Activated naive CD8-positive, alpha-beta T cell (primary cell): ENCODE measurements around the gene OR52B2.
"Not testable (repeated sequence)": the region's sequence is repeated elsewhere in the genome, so short reads cannot be mapped to it uniquely, and the experiment has no call there.

Experiments
- H3K27ac Mint-ChIP-seq: one replicate; pipeline ENCODE4 v1.8.0; 2021; ENCODE audit warnings: mixed read lengths
- H3K27me3 Mint-ChIP-seq: one replicate; pipeline ENCODE4 v1.8.0; 2021; ENCODE audit warnings: mixed read lengths
- H3K36me3 Mint-ChIP-seq: one replicate; pipeline ENCODE4 v1.8.0; 2021; ENCODE audit warnings: mixed read lengths
- H3K4me1 Mint-ChIP-seq: one replicate; pipeline ENCODE4 v1.8.0; 2021; ENCODE audit warnings: low read depth, mixed read lengths
- H3K4me3 Mint-ChIP-seq: one replicate; pipeline ENCODE4 v1.8.0; 2021; ENCODE audit warnings: mild to moderate bottlenecking, mixed read lengths
- H3K9me3 Mint-ChIP-seq: one replicate; pipeline ENCODE4 v1.8.0; 2021; ENCODE audit warnings: low read depth, mixed read lengths

OR52B2 gene

GRCh38 chr11:6197466-6198200, 27.5 kb upstream of the OR52B2 start:
- Mint-ChIP-seq H3K4me3 (no peak overlapping the region), H3K27ac (no peak overlapping the region), H3K27me3 (no peaks in the 10 kb centered on the region), H3K4me1 (peaks cover 8% of the 10 kb centered on the region), H3K9me3 (no peaks in the 10 kb centered on the region), H3K36me3 (no peaks in the 10 kb centered on the region)

DNA sequence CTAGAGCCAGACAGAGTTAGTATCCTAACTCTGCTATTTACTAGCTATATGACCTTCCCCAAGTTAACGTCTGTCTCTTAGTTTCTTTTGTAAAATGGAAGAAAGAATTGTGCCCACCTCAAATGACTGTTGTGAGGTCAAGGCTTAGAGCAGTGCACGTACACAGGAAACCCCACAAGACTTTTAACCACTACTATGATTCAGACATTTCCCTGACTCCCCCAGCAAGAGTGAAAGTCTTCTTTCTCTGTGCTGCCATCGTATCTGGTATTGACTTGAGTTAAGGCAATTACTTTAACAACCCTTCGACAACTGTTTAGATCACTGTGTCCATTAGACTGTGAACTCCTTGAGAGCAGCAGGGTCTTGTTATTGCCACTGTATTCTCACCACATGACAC, 26.3 kb upstream of the OR52B2 start:
- Mint-ChIP-seq H3K4me1 (peaks cover 8% of the 10 kb centered on the region), H3K36me3 (no peaks in the 10 kb centered on the region), H3K27ac (no peak overlapping the region), H3K4me3 (no peak overlapping the region), H3K27me3 (no peaks in the 10 kb centered on the region), H3K9me3 (no peaks in the 10 kb centered on the region)

DNA sequence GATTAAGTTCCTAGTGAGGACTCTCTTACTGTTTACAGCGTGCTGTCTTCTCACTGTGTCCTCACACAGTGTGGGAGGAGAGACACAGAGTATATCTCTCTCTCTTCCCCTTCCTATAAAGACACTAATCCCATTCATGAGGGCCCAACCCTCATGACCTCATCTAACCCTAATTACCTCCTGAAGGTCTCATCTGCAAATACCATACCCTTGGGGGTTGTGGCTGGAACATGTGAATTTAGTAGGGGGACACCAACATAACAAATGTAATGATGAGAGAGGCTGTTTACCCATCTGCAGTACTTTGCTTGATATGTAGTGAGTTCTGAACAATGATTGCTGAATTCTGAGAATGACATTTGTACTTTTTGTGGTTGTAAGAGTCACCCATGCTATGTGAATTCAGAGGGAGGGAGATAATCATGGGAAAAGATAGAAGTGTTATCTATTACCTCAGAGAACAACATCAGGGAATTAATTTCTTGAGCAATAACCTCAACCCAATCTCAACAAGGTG, 24.0 kb upstream of the OR52B2 start:
- no peaks in the 10 kb centered on the region for H3K9me3 Mint-ChIP-seq
- H3K36me3 Mint-ChIP-seq: no peaks in the 10 kb centered on the region
- H3K4me1 Mint-ChIP-seq: peaks cover 8% of the 10 kb centered on the region
- H3K27ac Mint-ChIP-seq: no peak overlapping the region
- H3K27me3 Mint-ChIP-seq: no peaks in the 10 kb centered on the region
- no peak overlapping the region for H3K4me3 Mint-ChIP-seq

DNA sequence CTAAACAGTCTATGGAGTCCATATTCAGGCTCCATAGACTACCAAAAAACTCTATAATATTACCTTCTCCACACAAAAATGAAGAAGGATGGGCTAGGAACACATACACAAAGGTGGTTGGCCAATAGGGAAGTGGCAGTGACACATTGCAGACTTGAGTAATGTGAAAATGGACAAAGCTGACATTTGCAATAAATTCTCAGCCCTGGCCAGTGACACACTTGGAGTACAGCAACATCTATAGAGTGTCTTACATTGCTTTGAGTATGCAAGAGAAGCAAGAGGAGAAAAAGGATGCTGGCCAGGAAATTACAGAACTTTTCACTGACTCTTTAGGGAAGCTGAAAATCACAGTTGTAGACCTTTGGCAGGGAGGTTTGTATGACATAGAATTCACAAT, 21.6 kb upstream of the OR52B2 start:
- H3K4me1 Mint-ChIP-seq: peaks cover 8% of the 10 kb centered on the region
- no peaks in the 10 kb centered on the region for H3K36me3 Mint-ChIP-seq
- no peak overlapping the region for H3K27ac Mint-ChIP-seq
- H3K9me3 Mint-ChIP-seq: no peaks in the 10 kb centered on the region
- no peaks in the 10 kb centered on the region for H3K27me3 Mint-ChIP-seq
- H3K4me3 Mint-ChIP-seq: no peak overlapping the region

GRCh38 chr11:6175440-6175839, 5.3 kb upstream of the OR52B2 start:
- H3K4me1 Mint-ChIP-seq: no peaks in the 10 kb centered on the region
- no peak overlapping the region for H3K27ac Mint-ChIP-seq
- no peak overlapping the region for H3K4me3 Mint-ChIP-seq
- H3K9me3 Mint-ChIP-seq: no peaks in the 10 kb centered on the region
- H3K36me3 Mint-ChIP-seq: no peaks in the 10 kb centered on the region
- peaks cover 8% of the 10 kb centered on the region for H3K27me3 Mint-ChIP-seq

GRCh38 chr11:6156628-6157359, 13.3 kb downstream of the OR52B2 start:
- H3K27me3 Mint-ChIP-seq: peaks cover 3% of the 10 kb centered on the region
- no peak overlapping the region for H3K27ac Mint-ChIP-seq
- H3K9me3 Mint-ChIP-seq: no peaks in the 10 kb centered on the region
- no peak overlapping the region for H3K4me3 Mint-ChIP-seq
- H3K4me1 Mint-ChIP-seq: no peaks in the 10 kb centered on the region
- no peaks in the 10 kb centered on the region for H3K36me3 Mint-ChIP-seq

DNA sequence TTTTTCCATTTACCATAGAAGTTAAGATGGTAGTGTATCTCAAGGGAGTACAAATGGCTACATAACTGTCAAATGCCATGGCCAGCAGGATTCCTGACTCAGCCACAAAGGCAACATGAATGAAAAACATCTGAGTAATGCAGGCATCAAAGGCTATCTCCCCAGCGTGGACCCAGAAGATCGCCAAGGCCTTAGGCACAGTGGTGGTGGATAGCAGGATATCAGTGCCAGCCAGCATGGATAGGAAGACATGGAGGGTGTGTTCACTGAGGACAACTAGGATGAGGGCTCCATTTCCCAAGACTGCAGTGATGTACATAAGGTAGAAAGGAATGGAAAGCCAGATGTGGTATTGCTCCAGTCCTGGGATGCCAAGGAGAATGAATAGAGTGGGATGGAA, 18.0 kb downstream of the OR52B2 start:
- Mint-ChIP-seq H3K27ac (no peak overlapping the region), H3K27me3 (peaks cover 2% of the 10 kb centered on the region), H3K9me3 (peaks cover 4% of the 10 kb centered on the region), H3K36me3 (no peaks in the 10 kb centered on the region), H3K4me1 (no peaks in the 10 kb centered on the region), H3K4me3 (no peak overlapping the region)

- Mint-ChIP-seq H3K27ac (no peak overlapping the region), H3K4me1 (no peaks in the 10 kb centered on the region), H3K36me3 (no peaks in the 10 kb centered on the region), H3K4me3 (no peak overlapping the region), H3K9me3 (peaks cover 4% of the 10 kb centered on the region), H3K27me3 (peaks cover 2% of the 10 kb centered on the region)
These were observed 19.0 kb downstream of the OR52B2 start for GRCh38 chr11:6151117-6151516.

- H3K27ac Mint-ChIP-seq, H3K4me1 Mint-ChIP-seq, H3K9me3 Mint-ChIP-seq, H3K36me3 Mint-ChIP-seq, H3K27me3 Mint-ChIP-seq, H3K4me3 Mint-ChIP-seq: not testable (repeated sequence)
These were observed 26.4 kb downstream of the OR52B2 start for GRCh38 chr11:6143737-6144136.

DNA sequence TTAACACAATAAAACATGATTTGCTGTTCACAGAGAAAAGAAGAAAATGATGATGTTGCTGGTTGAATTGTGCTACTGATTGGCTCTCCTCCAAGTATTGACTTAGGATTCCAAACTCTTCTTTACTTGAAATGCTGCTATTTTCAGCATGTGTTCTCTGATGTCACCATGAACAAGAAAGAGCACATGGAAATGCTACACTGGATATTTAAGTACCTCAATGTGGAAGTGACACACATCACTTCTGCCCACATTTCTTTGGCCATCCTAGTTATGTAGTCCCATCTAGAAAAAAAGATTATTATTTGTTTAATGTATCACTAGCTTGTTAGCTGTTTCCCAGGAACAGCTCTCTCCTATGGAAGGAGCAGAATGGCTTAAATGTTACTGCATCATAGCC, 27.2 kb downstream of the OR52B2 start:
- Mint-ChIP-seq H3K27me3 (peaks cover 7% of the 10 kb centered on the region), H3K36me3 (peaks cover 2% of the 10 kb centered on the region), H3K4me1 (no peaks in the 10 kb centered on the region), H3K27ac (no peak overlapping the region), H3K9me3 (no peaks in the 10 kb centered on the region), H3K4me3 (no peak overlapping the region)

- not testable (repeated sequence) for H3K4me3 Mint-ChIP-seq, H3K9me3 Mint-ChIP-seq, H3K27me3 Mint-ChIP-seq, H3K27ac Mint-ChIP-seq, H3K36me3 Mint-ChIP-seq, H3K4me1 Mint-ChIP-seq
These were observed 34.2 kb downstream of the OR52B2 start for GRCh38 chr11:6135936-6136335.

DNA sequence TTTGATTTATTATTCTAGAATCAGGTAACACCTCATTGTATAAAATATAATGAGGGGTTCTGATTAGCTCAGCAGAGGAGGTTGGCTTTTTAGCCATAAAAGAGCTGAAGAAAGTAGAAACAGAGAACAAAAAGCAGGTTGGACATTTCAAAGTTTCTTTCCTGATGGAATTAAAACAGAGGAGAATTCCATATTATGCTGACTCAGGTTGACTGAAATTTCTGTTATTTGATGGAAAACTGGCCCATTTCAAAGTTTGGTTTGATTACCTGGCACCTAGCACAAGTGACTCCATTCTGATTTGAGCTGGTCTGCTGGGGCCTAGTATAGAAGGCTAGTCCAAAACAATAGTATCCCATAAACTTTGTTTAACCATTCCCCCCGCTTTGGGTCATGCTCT, 37.7 kb downstream of the OR52B2 start:
- peaks cover 5% of the 10 kb centered on the region for H3K27me3 Mint-ChIP-seq
- no peak overlapping the region for H3K27ac Mint-ChIP-seq
- H3K4me3 Mint-ChIP-seq: no peak overlapping the region
- no peaks in the 10 kb centered on the region for H3K9me3 Mint-ChIP-seq
- H3K4me1 Mint-ChIP-seq: no peaks in the 10 kb centered on the region
- H3K36me3 Mint-ChIP-seq: no peaks in the 10 kb centered on the region

DNA sequence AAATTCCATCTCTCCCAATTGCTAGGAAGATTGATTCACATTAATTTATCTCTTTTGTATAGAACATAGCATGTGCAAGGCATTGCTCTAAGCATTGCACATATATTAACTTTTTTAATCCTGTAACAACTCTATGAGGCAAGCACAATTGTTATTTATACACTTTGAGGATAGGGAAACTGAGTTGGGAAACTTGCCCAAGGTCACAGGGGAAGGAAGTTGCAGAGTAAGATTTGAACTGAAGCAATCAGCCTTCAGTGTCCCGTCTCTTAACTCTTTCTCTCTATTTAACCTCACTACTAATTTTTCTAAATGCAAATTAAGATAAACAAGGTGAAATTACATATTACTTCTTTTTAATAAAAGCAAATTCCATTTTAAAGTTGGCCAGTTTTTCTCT, 40.5 kb downstream of the OR52B2 start:
- Mint-ChIP-seq H3K4me1 (no peaks in the 10 kb centered on the region), H3K27me3 (peaks cover 3% of the 10 kb centered on the region), H3K4me3 (no peak overlapping the region), H3K36me3 (no peaks in the 10 kb centered on the region), H3K9me3 (no peaks in the 10 kb centered on the region), H3K27ac (no peak overlapping the region)

GRCh38 chr11:6129011-6129410, 41.1 kb downstream of the OR52B2 start:
- Mint-ChIP-seq H3K27me3 (peaks cover 1% of the 10 kb centered on the region), H3K27ac (no peak overlapping the region), H3K9me3 (no peaks in the 10 kb centered on the region), H3K4me3 (no peak overlapping the region), H3K4me1 (no peaks in the 10 kb centered on the region), H3K36me3 (no peaks in the 10 kb centered on the region)

DNA sequence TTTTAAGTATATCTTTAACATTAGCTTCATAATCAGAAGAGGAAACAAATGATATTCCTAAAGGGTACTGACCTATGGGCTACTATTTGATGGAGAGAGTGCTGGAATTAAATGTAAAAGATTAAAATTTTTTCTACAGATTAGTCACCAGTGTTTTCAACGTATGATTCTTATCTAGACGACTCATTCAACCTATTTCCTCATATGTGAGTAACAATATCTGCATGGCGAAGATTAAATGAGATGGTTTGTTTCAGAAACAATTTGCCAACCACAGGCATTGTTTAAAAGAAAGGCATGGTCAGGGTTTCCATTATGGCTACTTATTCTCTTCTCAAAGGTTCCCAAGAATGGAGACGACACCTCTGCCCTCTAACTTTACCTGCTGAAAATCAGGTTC, 42.2 kb downstream of the OR52B2 start:
- Mint-ChIP-seq H3K27me3 (peaks cover 1% of the 10 kb centered on the region), H3K27ac (no peak overlapping the region), H3K4me1 (no peaks in the 10 kb centered on the region), H3K4me3 (no peak overlapping the region), H3K36me3 (no peaks in the 10 kb centered on the region), H3K9me3 (no peaks in the 10 kb centered on the region)

- no peaks in the 10 kb centered on the region for H3K9me3 Mint-ChIP-seq
- H3K36me3 Mint-ChIP-seq: no peaks in the 10 kb centered on the region
- no peaks in the 10 kb centered on the region for H3K4me1 Mint-ChIP-seq
- no peaks in the 10 kb centered on the region for H3K27me3 Mint-ChIP-seq
- H3K4me3 Mint-ChIP-seq: no peak overlapping the region
- no peak overlapping the region for H3K27ac Mint-ChIP-seq
These were observed 45.9 kb downstream of the OR52B2 start for GRCh38 chr11:6124245-6124644.
